Measurements from ENCODE around the gene BANF1. TPM values are rescaled to one million over a fixed set of nuclear protein-coding genes. Genes with fewer than 3 reads are reported as not detected.
A peak's percentile ranks its signal among the peaks of the same experiment; 100 is the strongest.

The BANF1 gene
- total and polyA plus RNA-seq, 2 of the 13 experiments (the other 11 are each of a cell fraction or from before 2014, with no cell fraction given), result 40.5 to 86.5 TPM

GRCh38 chr11:65988791-65989592 is 13.3 kb upstream of the BANF1 start (continued):
- TF ChIP-seq, protein P1, sequence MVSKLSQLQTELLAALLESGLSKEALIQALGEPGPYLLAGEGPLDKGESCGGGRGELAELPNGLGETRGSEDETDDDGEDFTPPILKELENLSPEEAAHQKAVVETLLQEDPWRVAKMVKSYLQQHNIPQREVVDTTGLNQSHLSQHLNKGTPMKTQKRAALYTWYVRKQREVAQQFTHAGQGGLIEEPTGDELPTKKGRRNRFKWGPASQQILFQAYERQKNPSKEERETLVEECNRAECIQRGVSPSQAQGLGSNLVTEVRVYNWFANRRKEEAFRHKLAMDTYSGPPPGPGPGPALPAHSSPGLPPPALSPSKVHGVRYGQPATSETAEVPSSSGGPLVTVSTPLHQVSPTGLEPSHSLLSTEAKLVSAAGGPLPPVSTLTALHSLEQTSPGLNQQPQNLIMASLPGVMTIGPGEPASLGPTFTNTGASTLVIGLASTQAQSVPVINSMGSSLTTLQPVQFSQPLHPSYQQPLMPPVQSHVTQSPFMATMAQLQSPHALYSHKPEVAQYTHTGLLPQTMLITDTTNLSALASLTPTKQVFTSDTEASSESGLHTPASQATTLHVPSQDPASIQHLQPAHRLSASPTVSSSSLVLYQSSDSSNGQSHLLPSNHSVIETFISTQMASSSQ (IDR thresholded peaks at IDR 0.05; ENCODE audit: low read depth), result no peak
- TF ChIP-seq, protein P1 (CRISPR knock-in tag; IDR thresholded peaks at IDR 0.05; ENCODE audit: borderline replicate concordance), result no peak
- TF ChIP-seq ELF1 (CRISPR knock-in tag; IDR thresholded peaks at IDR 0.05), result 0 out of 2 replicates have a peak, but pooled peaks have one; percentile 44
- TF ChIP-seq IRF9 (CRISPR knock-in tag; IDR thresholded peaks at IDR 0.05; ENCODE audit: borderline replicate concordance), result 0 out of 2 replicates have a peak, but pooled peaks have one; percentile 19
- TF ChIP-seq CHD4 (IDR thresholded peaks at IDR 0.05; ENCODE audit: borderline replicate concordance, low read length), result no peak
- peak; percentile 38; the same call in 1 of the 2 replicates for TF ChIP-seq YEATS2 (CRISPR knock-in tag; IDR thresholded peaks at IDR 0.05; ENCODE audit: borderline replicate concordance)
- TF ChIP-seq ZNF749 (CRISPR knock-in tag; IDR thresholded peaks at IDR 0.05; ENCODE audit: borderline replicate concordance), result no peak
- TF ChIP-seq HMG20B (CRISPR knock-in tag; conservative IDR thresholded peaks at IDR 0.05), result 0 out of 2 replicates have a peak, but pooled peaks have one; percentile 13
- TF ChIP-seq ZNF598 (CRISPR knock-in tag; IDR thresholded peaks at IDR 0.05; ENCODE audit: borderline replicate concordance), result no peak
- TF ChIP-seq TEAD3 (CRISPR knock-in tag; optimal IDR thresholded peaks at IDR 0.05; ENCODE audit: borderline replicate concordance), result peak; percentile 50
- TF ChIP-seq KDM5A (IDR thresholded peaks at IDR 0.05; ENCODE audit: borderline replicate concordance, low read length), result peak; percentile 39; the same call in 1 of the 2 replicates
- TF ChIP-seq, protein P2, sequence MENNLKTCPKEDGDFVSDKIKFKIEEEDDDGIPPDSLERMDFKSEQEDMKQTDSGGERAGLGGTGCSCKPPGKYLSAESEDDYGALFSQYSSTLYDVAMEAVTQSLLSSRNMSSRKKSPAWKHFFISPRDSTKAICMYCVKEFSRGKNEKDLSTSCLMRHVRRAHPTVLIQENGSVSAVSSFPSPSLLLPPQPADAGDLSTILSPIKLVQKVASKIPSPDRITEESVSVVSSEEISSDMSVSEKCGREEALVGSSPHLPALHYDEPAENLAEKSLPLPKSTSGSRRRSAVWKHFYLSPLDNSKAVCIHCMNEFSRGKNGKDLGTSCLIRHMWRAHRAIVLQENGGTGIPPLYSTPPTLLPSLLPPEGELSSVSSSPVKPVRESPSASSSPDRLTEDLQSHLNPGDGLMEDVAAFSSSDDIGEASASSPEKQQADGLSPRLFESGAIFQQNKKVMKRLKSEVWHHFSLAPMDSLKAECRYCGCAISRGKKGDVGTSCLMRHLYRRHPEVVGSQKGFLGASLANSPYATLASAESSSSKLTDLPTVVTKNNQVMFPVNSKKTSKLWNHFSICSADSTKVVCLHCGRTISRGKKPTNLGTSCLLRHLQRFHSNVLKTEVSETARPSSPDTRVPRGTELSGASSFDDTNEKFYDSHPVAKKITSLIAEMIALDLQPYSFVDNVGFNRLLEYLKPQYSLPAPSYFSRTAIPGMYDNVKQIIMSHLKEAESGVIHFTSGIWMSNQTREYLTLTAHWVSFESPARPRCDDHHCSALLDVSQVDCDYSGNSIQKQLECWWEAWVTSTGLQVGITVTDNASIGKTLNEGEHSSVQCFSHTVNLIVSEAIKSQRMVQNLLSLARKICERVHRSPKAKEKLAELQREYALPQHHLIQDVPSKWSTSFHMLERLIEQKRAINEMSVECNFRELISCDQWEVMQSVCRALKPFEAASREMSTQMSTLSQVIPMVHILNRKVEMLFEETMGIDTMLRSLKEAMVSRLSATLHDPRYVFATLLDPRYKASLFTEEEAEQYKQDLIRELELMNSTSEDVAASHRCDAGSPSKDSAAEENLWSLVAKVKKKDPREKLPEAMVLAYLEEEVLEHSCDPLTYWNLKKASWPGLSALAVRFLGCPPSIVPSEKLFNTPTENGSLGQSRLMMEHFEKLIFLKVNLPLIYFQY (CRISPR knock-in tag; IDR thresholded peaks at IDR 0.05; ENCODE audit: borderline replicate concordance), result 0 out of 2 replicates have a peak, but pooled peaks have one; percentile 44
- peak; percentile 19; the same call in 1 of the 2 replicates for TF ChIP-seq ZKSCAN8 (CRISPR knock-in tag; IDR thresholded peaks at IDR 0.05; ENCODE audit: borderline replicate concordance)
- peak; percentile 16; the same call in 1 of the 2 replicates for TF ChIP-seq GABPB1 (CRISPR knock-in tag; IDR thresholded peaks at IDR 0.05)
- peak; percentile 61; the same call in 1 of the 2 replicates for TF ChIP-seq MIXL1 (CRISPR knock-in tag; IDR thresholded peaks at IDR 0.05)
- no peak for TF ChIP-seq SYNCRIP (IDR thresholded peaks at IDR 0.05; ENCODE audit: insufficient read depth, low read depth, low read length)
- TF ChIP-seq ZNF747 (CRISPR knock-in tag; IDR thresholded peaks at IDR 0.05; ENCODE audit: borderline replicate concordance), result 0 out of 2 replicates have a peak, but pooled peaks have one; percentile 38
- no peak for TF ChIP-seq BRCA1 (CRISPR knock-in tag; IDR thresholded peaks at IDR 0.05)

Data from HepG2 (cell line).